Osteoblast (primary cell): ENCODE measurements around the gene SELP. TPM values are rescaled to one million over a fixed set of nuclear protein-coding genes. Genes with fewer than 3 reads are reported as not detected.

Source experiments
- DNase-seq: peaks from one replicate; pipeline ENCODE4 v3.0.0; 2011; ENCODE audit warnings: low spot score, mixed read lengths; ENCODE audit not compliant: insufficient read length; ENCODE audit errors: missing footprints
- H2AFZ ChIP-seq: 2 replicates; pipeline ENCODE4 v1.6.0; 2011; ENCODE audit warnings: mild to moderate bottlenecking, low read length
- H3K27ac ChIP-seq: 2 replicates; pipeline ENCODE4 v1.5.1; 2011; ENCODE audit warnings: mild to moderate bottlenecking, low read depth, low read length, moderate library complexity
- H3K27me3 ChIP-seq: 2 replicates; pipeline ENCODE4 v1.6.0; 2012; ENCODE audit warnings: mild to moderate bottlenecking, control low read depth, inconsistent platforms, low read length, moderate library complexity; ENCODE audit not compliant: insufficient read depth
- H3K36me3 ChIP-seq: 2 replicates; pipeline ENCODE4 v1.5.1; 2011; ENCODE audit warnings: mild to moderate bottlenecking, low read length, control low read depth, moderate library complexity; ENCODE audit not compliant: insufficient read depth
- H3K4me1 ChIP-seq: 2 replicates; pipeline ENCODE4 v1.5.1; 2011; ENCODE audit warnings: mild to moderate bottlenecking, low read length, control low read depth, moderate library complexity; ENCODE audit not compliant: insufficient read depth
- H3K4me2 ChIP-seq: 2 replicates; pipeline ENCODE4 v1.6.0; 2011; ENCODE audit warnings: mild to moderate bottlenecking, low read length; ENCODE audit not compliant: insufficient read depth
- H3K4me3 ChIP-seq: fragments of 200-600 bp; sonication (generic); 3 replicates; pipeline ENCODE4 v1.5.1; 2012; ENCODE audit warnings: mild to moderate bottlenecking, low read length, inconsistent platforms; ENCODE audit not compliant: insufficient read depth
- H3K79me2 ChIP-seq: 2 replicates; pipeline ENCODE4 v1.6.0; 2012; ENCODE audit warnings: mild to moderate bottlenecking, low read length, control low read depth, inconsistent platforms; ENCODE audit not compliant: insufficient read depth
- H3K9me3 ChIP-seq: 2 replicates; pipeline ENCODE4 v1.5.1; 2011; ENCODE audit warnings: low read depth, low read length, control low read depth
- H4K20me1 ChIP-seq: 2 replicates; pipeline ENCODE4 v1.6.0; 2012; ENCODE audit warnings: mild to moderate bottlenecking, low read length, control low read depth; ENCODE audit not compliant: insufficient read depth
- total RNA-seq: library from RNA; depleted of rRNA; stranded (reverse); fragments of >200 nt; gene quantifications from 2 replicates; pipeline ENCODE4 v1.2.3, GENCODE V29; 2012
- TF ChIP-seq, protein P1 (sequence below): IDR thresholded peaks from 2 replicates; pipeline ENCODE4 v1.5.1; 2011; ENCODE audit warnings: mild to moderate bottlenecking, low read depth, low read length, moderate library complexity; ENCODE audit errors: extremely low read depth

SELP gene
- total RNA-seq, 1 donor: not detected

DNA sequence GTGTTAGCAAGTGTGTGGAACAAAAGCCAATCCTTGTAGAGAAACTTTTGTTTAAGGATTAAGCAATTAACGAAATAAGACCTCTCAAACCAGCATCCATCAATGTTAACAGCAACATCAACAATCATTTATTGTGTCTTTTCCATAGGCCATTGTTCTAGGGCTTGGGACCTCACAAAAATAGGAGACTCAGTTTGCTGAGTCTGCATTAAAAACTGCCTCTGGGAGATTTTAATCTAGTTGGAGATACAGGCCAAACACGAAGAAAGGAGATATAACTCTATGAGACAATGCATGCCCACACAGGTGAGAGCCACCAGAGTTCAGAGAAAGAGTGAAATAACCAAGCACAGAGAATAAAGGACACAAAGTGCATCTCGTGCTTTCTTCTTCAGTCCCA lies 14.4 kb upstream of the SELP start:
- H3K27ac ChIP-seq: no peak overlapping the region
- DNase-seq: no peak
- no peak overlapping the region for H2AFZ ChIP-seq
- no peaks in the 10 kb centered on the region for H4K20me1 ChIP-seq
- TF ChIP-seq, protein P1, sequence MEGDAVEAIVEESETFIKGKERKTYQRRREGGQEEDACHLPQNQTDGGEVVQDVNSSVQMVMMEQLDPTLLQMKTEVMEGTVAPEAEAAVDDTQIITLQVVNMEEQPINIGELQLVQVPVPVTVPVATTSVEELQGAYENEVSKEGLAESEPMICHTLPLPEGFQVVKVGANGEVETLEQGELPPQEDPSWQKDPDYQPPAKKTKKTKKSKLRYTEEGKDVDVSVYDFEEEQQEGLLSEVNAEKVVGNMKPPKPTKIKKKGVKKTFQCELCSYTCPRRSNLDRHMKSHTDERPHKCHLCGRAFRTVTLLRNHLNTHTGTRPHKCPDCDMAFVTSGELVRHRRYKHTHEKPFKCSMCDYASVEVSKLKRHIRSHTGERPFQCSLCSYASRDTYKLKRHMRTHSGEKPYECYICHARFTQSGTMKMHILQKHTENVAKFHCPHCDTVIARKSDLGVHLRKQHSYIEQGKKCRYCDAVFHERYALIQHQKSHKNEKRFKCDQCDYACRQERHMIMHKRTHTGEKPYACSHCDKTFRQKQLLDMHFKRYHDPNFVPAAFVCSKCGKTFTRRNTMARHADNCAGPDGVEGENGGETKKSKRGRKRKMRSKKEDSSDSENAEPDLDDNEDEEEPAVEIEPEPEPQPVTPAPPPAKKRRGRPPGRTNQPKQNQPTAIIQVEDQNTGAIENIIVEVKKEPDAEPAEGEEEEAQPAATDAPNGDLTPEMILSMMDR: no peak
- H3K36me3 ChIP-seq: no peaks in the 10 kb centered on the region
- H3K27me3 ChIP-seq: no peaks in the 10 kb centered on the region
- no peaks in the 10 kb centered on the region for H3K4me1 ChIP-seq
- no peak overlapping the region for H3K4me2 ChIP-seq
- H3K9me3 ChIP-seq: no peaks in the 10 kb centered on the region
- no peaks in the 10 kb centered on the region for H3K79me2 ChIP-seq
- H3K4me3 ChIP-seq: no peak overlapping the region

- H3K9me3 ChIP-seq: no peaks in the 10 kb centered on the region
- H3K4me1 ChIP-seq: no peaks in the 10 kb centered on the region
- H3K79me2 ChIP-seq: no peaks in the 10 kb centered on the region
- H3K36me3 ChIP-seq: no peaks in the 10 kb centered on the region
- no peak overlapping the region for H3K4me2 ChIP-seq
- H3K27ac ChIP-seq: no peak overlapping the region
- TF ChIP-seq, protein P1: no peak
- H4K20me1 ChIP-seq: no peaks in the 10 kb centered on the region
- no peak overlapping the region for H2AFZ ChIP-seq
- no peak for DNase-seq
- no peaks in the 10 kb centered on the region for H3K27me3 ChIP-seq
- no peak overlapping the region for H3K4me3 ChIP-seq
Observed at GRCh38 chr1:169634877-169635276, 5.0 kb upstream of the SELP start.

DNA sequence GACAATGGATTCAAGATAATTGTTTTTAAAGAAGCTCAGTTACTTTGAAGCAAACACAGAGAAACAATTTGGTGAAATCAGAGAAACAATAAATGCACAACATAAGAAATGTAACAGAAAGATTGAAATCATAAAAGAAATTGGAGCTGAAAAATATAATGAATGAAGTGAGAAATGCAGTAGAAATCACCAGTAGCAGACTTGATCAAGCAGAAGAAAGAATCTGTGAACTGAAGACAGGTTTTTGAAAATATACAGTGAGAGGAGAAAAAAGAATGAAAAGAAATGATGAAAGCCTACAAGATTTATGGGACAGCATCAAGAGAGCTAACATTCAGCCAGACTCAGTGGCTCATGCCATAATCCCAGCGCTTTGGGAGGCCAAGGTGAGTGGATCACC lies 4.2 kb upstream of the SELP start:
- Histone ChIP-seq H3K4me1 (no peaks in the 10 kb centered on the region), H4K20me1 (no peaks in the 10 kb centered on the region), H3K9me3 (no peaks in the 10 kb centered on the region), H3K27ac (no peak overlapping the region), H3K4me3 (no peak overlapping the region), H2AFZ (no peak overlapping the region), H3K36me3 (no peaks in the 10 kb centered on the region), H3K4me2 (no peak overlapping the region), H3K79me2 (no peaks in the 10 kb centered on the region), H3K27me3 (no peaks in the 10 kb centered on the region)
- TF ChIP-seq, protein P1: no peak
- no peak for DNase-seq

- Histone ChIP-seq H3K4me1 (no peaks in the 10 kb centered on the region), H3K4me2 (no peak overlapping the region), H3K9me3 (no peaks in the 10 kb centered on the region), H4K20me1 (no peaks in the 10 kb centered on the region), H3K27me3 (no peaks in the 10 kb centered on the region), H3K36me3 (no peaks in the 10 kb centered on the region), H3K79me2 (no peaks in the 10 kb centered on the region), H3K27ac (no peak overlapping the region), H2AFZ (no peak overlapping the region), H3K4me3 (no peak overlapping the region)
- DNase-seq: no peak
- TF ChIP-seq, protein P1: no peak
Observed at GRCh38 chr1:169631249-169631648, 1.3 kb upstream of the SELP start.
